IPS-NIHi7 (cell line): Measurements from ENCODE around the gene TIMM22.
"Not testable (repeated sequence)": the region's sequence is repeated elsewhere in the genome, so short reads cannot be mapped to it uniquely, and the experiment has no call there.

Experiments
- DNase-seq: peaks from one replicate; pipeline ENCODE4 v3.0.0; 2012; ENCODE audit warnings: mixed read lengths; ENCODE audit errors: extremely low spot score

TIMM22 gene

DNA sequence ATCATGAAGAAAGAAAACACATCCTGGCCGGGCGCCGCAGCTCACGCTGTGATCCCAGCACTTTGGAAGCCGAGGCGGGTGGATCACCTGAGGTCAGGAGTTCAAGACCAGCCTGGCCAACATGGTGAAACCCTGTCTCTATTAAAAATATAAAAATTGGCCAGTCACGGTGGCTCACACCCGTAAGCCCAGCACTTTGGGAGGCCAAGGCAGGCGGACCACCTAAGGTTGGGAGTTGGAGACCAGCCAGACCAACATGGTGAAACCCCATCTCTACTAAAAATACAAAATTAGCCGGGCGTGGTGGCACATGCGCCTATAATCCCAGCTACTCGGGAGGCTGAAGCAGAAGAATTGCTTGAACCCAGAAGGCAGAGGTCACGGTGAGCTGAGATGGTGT lies 25.1 kb upstream of the TIMM22 start:
- DNase-seq = not testable (repeated sequence)

DNA sequence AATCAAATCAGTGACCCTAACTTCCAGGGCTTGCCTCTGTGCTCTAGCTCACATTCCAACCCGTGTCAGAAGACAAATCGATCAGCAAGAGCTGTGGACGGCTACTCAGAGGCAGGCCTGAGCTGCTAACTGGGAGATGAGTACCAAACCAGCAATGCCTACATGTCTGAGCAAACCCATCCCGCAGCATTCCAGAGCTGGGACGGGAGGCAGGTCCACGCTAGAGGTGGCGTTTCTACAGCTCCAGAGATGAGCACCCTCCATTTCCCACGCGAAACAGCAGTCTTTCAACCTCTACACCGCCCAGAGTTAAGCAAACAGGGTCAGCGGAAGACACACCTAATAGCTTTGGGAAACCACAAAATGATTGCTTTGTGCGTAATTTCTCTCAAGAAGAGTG lies 23.9 kb upstream of the TIMM22 start:
- no peak for DNase-seq

- DNase-seq = not testable (repeated sequence)
These were observed 22.2 kb upstream of the TIMM22 start for GRCh38 chr17:974778-975177.

- DNase-seq = no peak
These were observed 21.5 kb upstream of the TIMM22 start for GRCh38 chr17:975371-975915.

DNA sequence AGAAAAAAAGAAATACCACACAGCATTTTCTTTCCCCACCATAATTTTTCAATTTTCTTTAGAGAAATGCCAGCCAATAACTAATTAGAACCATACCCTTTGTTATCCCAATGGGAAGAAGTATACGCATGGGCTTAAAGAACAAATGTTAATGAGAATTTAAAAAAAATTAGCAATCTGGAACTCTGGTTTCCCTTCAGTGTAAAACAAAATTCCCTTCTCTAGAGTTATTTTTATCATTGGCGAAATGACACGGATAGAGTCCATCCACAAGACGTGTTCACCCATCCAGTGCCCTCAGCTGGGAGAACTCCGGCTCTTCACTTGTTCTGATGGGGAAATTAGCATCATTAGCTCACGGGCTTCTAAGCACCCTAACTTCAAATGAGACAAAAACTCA lies 20.6 kb upstream of the TIMM22 start:
- no peak for DNase-seq

GRCh38 chr17:977166-977565 lies 19.8 kb upstream of the TIMM22 start:
- no peak for DNase-seq

DNA sequence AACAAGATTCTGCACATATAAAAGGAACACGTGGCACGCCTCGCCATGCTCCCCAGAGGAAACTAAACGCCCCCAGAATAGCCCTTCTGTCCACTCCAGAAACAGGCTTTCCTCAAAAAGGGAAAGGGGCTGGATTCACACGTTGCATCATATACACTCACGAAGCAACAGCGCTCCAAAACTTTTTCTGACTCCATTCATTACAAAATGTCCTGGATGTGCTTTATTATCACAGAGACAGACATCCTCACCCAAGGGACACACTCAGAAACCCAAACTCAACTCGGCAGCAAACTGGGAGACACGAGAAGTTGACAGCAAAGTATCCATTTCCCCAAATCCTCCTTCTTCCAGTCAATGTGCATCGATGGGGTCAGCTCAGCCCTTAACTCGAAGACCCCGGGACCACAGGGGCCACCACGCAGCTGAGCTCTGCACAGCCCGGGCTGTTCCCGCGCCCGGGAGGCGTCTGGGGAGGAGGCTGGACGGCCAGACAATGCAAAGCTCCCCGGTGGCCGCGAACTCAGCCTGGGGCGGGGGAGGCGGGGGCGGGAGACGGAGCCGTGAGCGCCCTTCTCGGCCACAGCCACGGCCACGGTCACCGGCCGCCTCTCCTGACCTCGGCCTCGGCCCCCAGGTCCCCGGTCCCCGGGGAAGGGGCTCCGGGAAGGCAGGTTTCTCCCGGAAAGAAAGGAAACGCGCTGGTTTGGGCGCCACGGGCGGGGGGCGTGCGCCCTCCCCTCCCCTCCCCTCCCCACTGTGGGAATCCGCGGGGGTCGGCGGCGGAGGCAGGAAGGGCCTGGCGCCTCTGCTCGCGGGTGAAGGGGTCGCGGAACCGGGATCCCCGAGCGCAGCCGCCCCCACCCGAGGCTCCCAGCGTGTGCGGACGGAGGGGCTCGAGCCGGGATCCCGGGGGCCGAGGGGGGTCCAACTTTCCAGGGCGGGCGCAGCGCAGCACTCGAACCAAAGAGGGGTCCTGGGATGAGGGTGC lies 18.5 kb upstream of the TIMM22 start:
- DNase-seq = no peak

GRCh38 chr17:979212-979538 lies 17.8 kb upstream of the TIMM22 start:
- no peak for DNase-seq

DNA sequence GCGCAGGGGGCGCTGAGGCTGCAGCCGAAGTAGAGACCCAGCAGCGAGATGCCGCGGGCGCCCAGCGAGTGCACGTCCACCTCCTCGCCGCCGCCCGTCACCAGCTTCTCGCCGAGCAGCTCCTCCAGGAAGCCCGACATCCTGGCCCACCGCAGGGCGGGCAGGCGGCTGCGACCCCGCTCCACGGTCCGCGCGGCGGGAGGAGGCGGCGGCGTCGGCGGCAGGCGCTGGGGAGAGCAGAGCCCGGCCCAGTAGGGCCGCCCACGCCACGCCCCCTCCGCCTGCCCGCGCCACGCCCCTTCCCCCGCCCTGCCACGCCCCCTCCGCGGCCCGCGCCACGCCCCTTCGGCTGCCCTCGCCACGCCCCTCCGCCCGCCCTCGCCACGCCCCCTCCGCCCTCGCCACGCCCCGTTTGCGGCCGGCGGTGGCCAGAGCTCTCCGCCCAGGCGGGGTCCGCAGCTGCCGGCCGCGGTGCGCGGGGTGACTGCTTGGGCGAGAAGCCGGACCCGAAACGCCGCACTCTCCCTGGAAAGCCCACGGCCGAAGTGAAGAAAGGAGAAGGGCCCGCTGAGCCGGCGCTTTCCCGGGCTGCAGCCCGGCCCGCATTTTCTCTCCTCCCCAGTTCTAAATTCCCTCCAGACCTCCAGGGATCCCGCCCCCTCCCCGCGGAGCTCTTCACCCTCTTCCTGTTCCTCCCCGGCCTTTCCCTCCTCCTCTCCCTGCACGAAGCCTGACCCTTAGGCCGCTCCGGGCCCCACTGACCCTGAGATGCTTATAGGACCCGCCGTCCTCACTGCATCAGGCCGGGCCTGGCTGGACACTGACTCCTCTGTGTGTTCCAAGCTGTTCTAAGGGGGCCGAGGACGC lies 17.2 kb upstream of the TIMM22 start, which contains the start of gene NXN:
TSS of gene NXN (minus strand) at position 238 of the 867 bp plus-strand sequence.
- DNase-seq = peak; percentile 90

GRCh38 chr17:980406-981291 lies 16.3 kb upstream of the TIMM22 start:
- peak; percentile 75 for DNase-seq

- no peak for DNase-seq
These were observed 15.7 kb upstream of the TIMM22 start for GRCh38 chr17:981292-981658.

- no peak for DNase-seq
These were observed 13.0 kb upstream of the TIMM22 start for GRCh38 chr17:983921-984320.

DNA sequence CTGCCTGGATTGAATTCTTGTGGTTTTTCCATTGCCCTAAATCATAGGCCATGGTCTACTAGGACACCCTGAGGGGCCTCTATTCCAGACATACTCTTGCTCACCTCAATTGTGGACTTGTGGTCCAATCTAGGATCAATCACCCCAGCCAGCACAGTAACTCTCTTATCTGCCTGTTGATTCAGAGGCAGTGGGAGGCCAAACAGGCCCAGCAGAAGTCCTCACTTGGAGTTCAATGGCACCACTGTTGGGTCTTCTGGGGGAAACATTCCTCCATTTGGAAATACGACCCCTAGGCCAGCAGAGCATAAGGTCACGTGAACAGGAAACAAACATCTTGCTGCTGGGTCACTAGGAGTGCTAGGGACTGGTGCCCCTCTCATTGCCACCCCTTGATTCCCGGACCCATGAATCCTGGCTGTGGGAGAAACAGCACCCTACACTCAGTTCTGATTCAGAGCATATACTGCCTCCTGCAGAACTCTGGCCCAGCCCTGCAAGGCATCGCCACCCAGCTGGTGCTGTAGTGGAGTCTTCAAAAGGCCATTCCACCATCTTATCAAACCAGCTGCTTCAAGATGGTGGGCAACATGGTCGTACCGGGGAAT lies 10.5 kb upstream of the TIMM22 start:
- DNase-seq = no peak

DNA sequence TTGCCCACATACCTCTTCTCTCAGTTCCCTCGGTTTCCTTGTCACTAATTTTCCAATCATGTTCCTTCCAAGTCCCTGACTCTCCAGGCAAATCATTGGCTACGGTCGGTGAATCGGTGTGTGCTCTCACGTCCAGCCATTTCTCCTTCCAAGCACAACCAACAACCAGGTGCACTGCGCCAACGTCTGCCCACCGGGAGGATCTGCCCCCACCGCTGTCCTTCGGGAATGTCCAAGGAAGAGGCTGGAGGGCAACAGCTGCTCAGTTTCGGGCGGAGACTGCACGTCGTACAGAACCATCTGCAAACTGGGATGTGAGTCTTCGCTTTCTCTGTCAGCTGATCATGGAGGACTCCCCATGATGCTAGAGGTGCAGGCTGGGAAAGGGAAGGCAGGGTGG lies 9.0 kb upstream of the TIMM22 start:
- no peak for DNase-seq

DNA sequence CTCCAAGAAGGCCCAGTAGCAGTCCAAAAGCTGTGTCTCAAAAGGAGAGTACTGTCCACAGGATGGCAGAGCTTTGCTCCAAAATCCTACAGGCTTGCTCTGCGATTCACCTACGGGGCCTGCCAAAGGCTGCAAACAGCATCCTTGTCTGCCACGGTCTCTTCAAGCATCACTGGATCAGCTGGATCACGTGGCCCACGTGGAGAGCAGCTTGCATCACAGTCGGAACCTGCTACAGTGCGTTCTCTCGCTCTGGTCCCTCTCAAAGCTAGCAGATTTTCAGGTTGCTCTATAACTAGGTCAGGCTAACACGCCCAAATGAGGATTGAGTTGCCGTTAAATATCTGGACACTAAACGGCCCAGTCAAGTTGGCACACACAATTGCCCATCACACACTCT lies 8.4 kb upstream of the TIMM22 start:
- DNase-seq = no peak

DNA sequence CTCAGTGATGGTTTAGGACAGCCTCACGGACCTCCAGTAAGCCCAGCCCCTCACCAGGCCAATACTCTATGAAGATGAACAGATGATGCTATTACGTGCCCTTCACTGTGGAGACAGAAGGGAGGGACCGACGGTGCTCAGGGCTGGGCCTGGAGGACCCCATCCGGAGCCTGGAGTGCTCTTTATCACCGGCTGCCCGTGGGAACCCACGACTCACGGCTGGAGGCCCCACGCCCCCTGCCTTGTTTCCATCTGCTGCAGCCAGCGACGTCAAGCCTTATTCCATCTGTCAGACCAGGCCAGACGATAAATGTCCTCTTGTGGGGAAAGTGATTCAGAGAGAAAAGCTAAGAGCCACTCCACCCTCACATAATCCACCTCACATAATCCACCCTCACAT lies 4.0 kb upstream of the TIMM22 start:
- DNase-seq = no peak

- DNase-seq = not testable (repeated sequence)
These were observed 1.6 kb upstream of the TIMM22 start for GRCh38 chr17:995324-995723.

DNA sequence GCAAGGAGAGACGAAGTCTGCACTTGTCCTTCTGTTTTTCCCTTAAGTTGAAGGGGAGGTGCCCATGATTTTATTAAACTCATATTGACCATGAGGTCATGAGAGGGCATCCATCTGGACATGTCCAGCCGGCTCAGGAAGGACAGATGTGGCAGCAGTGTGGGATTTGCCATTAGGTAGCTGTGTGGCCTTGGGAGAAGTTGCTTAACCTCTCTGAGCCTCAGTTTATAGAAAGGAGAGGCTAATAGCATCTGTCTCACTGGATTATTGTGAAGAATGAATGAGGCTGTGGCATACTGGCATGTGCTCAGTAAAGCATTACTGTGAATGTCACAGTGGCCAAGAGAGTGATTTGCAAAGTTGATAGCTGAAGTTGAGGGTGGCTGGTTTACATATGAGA lies 1.2 kb downstream of the TIMM22 start:
- DNase-seq = no peak

DNA sequence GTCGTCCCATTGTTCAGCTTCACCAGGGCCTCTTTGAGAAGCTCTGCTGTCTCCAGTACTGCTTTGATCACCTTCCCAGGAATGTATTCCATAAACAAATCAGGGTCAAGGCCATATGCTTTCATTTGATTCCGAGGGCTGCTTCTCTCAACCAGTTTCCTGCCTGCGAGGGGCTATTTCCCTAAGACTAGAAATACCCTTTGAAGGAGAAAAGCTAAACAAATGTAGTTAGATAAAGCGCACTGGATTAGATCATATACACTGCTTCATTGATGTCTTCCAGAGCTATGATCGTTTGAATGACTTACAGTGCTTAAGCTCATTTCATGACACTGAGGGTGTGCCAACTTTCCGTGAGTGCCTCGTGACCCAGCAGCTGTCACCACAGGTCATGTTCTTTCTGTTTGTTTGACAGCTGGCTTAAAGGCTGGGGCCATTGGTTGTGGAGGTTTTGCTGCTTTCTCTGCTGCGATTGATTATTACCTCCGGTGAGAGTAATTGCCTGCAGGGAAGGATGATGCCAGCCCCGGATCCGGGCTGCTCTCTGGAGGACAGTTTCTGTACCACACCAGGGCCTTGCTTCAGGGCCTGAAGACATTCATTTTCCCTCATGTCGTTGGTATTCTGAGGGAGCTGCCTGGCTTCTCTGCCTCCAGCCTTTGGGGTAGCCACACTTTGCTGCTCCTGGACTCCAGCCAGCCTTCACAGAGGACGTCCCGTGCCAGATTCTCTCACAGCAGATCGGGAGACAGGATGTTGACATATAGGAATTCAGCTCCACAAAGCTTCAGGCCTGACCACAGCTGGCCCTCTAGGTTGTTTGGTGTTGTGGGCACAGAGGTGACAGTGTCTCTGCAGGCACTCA lies 3.9 kb downstream of the TIMM22 start:
- DNase-seq = no peak
